Epithelial cell of esophagus (primary cell): Measurements from ENCODE around the gene ZNF732.
"Not testable (repeated sequence)": the region's sequence is repeated elsewhere in the genome, so short reads cannot be mapped to it uniquely, and the experiment has no call there.

ENCODE experiments used
- DNase-seq: peaks from one replicate; pipeline ENCODE4 v3.0.0; 2010; ENCODE audit warnings: low read depth
- H3K4me3 ChIP-seq: 2 replicates; pipeline ENCODE4 v1.5.1; 2011; ENCODE audit warnings: mild to moderate bottlenecking, low read length, control low read depth
- TF ChIP-seq, protein P1 (sequence below): IDR thresholded peaks from 2 replicates; pipeline ENCODE4 v1.5.1; 2011; ENCODE audit warnings: low read depth, mild to moderate bottlenecking, low read length, control low read depth, inconsistent platforms; ENCODE audit not compliant: insufficient read depth; ENCODE audit errors: missing control alignments

ZNF732 gene

DNA sequence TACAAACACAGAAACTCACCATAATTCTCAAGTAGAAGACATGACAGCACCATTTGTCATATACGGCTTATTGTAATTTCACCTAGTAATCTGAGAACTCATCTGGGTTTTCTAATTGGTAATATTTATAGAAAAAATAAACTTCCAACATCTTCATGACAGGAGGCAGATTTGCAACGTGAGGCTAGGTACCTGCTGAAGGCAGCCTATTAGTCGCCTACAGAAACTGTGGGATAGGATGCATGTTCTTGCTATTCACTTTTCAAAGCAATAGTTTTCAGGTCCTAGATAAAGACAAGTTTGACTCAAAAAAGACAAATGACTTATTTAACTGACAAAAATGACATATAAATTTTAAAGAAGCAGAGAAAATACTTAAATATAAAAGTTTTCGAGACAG is 2.9 kb downstream of the ZNF732 start:
- no peak overlapping the region for H3K4me3 ChIP-seq
- TF ChIP-seq, protein P1, sequence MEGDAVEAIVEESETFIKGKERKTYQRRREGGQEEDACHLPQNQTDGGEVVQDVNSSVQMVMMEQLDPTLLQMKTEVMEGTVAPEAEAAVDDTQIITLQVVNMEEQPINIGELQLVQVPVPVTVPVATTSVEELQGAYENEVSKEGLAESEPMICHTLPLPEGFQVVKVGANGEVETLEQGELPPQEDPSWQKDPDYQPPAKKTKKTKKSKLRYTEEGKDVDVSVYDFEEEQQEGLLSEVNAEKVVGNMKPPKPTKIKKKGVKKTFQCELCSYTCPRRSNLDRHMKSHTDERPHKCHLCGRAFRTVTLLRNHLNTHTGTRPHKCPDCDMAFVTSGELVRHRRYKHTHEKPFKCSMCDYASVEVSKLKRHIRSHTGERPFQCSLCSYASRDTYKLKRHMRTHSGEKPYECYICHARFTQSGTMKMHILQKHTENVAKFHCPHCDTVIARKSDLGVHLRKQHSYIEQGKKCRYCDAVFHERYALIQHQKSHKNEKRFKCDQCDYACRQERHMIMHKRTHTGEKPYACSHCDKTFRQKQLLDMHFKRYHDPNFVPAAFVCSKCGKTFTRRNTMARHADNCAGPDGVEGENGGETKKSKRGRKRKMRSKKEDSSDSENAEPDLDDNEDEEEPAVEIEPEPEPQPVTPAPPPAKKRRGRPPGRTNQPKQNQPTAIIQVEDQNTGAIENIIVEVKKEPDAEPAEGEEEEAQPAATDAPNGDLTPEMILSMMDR: no peak
- no peak for DNase-seq

DNA sequence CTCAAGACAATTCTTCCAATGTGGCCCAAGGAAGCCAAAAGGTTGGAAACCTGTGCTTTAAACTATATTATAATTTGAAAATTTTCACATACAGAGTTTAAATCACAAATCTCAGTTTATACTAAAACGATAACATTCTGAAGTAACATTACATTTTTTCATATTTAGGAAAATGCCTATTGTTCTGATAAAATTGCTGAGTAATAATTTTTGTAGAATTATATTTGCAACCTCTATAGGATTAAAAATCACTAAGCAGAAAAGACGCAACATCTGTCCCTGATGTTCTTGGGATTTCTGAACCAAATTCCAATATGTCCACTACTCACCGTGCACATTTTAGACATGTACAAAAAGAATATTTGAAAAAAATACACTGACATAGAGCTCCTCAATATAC is 10.5 kb downstream of the ZNF732 start:
- H3K4me3 ChIP-seq: no peak overlapping the region
- DNase-seq: no peak
- TF ChIP-seq, protein P1: no peak

DNA sequence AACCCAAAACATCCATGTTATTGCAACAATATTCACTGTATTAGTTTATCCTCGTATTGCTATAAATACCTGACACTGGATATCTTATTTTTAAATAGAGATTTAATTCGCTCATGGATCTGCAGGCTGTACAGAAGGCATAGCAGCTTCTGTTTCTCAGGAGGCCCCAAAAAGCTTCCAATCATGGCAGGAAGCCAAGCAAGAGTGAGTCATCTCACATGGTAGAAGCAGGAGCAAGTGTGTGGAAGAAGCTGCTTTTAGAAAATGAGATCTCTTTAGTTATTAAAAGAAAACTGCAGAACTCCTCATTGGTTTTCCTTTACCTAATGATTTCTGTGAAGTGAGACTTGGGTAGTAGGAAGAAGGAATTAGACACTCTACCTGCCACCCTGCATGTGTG is 16.4 kb downstream of the ZNF732 start:
- TF ChIP-seq, protein P1: no peak
- peak; percentile 53 for DNase-seq
- no peak overlapping the region for H3K4me3 ChIP-seq

DNA sequence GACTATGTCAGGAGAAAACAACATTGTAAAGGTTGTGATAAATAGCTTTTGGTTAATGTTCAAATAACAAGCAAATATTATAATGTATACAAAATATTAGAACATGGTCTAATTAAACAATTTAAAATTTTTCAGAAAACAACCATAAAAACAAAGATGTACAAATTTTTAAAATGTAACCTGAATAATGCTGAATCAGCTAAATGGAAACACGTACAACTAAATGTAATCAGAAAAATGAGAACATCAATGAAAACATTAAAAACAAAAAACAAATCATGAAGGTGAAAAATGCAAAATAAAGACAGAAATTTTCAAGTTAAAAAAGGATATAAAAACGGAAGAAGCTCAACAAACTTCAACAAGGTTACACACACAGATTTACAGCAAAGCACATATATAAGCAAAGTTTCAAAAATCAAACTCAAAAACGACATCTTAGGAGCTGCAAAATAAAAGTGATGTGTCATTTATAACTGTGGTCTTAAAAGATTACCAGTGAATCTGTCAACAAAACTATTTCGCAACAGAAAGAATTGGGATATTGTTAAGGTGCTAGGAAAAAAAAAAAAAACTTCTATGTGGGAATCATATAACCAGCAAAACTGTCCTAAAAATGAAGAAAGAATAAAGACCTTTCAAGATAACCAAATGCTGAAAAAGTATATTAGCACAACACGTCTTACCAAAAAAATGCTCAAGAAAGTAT is 31.8 kb downstream of the ZNF732 start:
- no peak for DNase-seq
- H3K4me3 ChIP-seq: no peak overlapping the region
- TF ChIP-seq, protein P1: no peak

DNA sequence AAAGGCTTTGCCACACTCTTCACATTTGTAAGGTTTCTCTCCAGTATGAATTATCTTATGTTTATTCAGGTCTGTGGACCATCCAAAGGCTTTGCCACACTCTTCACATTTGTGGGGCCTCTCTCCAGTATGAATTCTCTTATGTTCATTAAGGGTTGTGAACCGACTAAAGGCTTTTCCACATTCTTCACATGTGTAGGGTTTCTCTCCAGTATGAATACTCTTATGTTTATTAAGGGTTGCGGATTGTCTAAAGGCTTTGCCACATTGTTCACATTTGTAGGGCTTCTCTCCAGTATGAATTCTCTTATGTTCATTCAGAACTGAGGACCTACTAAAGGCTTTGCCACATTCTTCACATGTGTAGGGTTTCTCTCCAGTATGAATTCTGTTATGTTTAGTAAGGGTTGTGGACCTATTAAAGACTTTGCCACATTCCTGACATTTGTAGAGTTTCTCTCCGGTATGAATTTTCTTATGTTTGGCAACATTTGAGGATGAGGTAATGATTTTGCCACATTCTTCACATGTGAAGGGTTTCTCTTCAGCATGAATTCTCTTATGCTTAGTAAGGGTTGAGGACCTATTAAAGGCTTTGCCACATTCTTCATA is 33.7 kb downstream of the ZNF732 start:
- no peak overlapping the region for H3K4me3 ChIP-seq

DNA sequence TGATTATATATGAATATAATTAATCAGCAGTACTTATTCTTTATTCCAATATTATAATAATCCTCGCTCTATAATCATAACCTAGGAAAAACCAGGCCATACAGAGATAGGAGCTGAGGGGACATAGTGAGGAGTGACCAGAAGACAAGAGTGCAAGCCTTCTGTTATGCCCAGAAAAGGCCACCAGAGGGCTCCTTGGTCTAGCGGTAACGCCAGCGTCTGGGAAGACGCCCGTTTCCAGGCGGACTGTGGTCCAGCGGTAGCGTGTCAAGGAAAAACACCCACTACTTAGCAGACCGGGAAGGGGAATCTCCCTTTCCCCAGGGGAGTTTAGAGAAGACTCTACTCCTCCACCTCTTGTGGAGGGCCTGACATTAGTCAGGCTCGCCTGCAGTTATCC is 46.0 kb downstream of the ZNF732 start:
- H3K4me3 ChIP-seq, DNase-seq: not testable (repeated sequence)

More for the DNA sequence above, 33.7 kb downstream of the ZNF732 start:
- DNase-seq: no peak
- TF ChIP-seq, protein P1: no peak

DNA sequence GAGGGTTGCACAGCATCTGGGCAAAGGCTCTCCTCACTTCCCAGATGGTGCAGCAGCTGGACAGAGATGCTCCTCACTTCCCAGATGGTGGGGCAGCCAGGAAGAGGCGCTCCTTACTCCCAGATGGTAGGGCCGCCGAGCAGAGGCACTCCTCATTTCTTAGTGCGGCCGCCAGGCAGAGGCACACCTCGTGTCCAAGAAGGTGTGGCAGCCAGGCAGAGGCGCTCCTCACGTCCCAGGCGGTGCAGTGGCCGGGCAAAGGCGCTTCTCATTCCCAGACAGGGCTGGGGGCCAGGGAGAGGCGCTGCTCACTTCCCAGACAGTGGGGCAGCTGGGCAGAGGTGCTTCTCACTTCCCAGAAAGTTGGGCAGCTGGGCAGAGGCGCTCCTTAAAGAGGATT is 48.8 kb downstream of the ZNF732 start:
- TF ChIP-seq, protein P1: no peak

More for the DNA sequence above, 48.8 kb downstream of the ZNF732 start:
- no peak overlapping the region for H3K4me3 ChIP-seq
- DNase-seq: no peak
